Peyer's patch (tissue), 4 donors: ENCODE results near the gene SPAAR. TPM values are rescaled to one million over a fixed set of nuclear protein-coding genes. Genes with fewer than 3 reads are reported as not detected.

Experiments
- DNase-seq, 3 donors: peaks; one replicate each; pipeline ENCODE4 v3.0.0-alpha.2; 2017 to 2019
- H3K27ac ChIP-seq, 4 donors: fragments of 200-600 bp; sonication (generic); one replicate each; pipeline ENCODE4 v1.5.1; 2016 to 2019
- H3K27me3 ChIP-seq, 2 donors: fragments of 200-600 bp; sonication (generic); one replicate each; pipeline ENCODE4 v1.5.1; 2019
- H3K36me3 ChIP-seq, 3 donors: fragments of 200-600 bp; sonication (generic); one replicate each; pipeline ENCODE4 v1.5.1; 2016 to 2019
- H3K4me1 ChIP-seq, 4 donors: fragments of 200-600 bp; sonication (generic); one replicate each; pipeline ENCODE4 v1.5.1; 2016 to 2019
- H3K4me3 ChIP-seq, 4 donors: fragments of 200-600 bp; sonication (generic); 1 replicate in 3 of 4; 2 replicates in 1 of 4; pipeline ENCODE4 v1.5.1; 2016 to 2019; ENCODE audit warnings: mild to moderate bottlenecking in 1 of 4
- H3K9me3 ChIP-seq, 4 donors: fragments of 200-600 bp; sonication (generic); one replicate each; pipeline ENCODE4 v1.5.1; 2016 to 2019; ENCODE audit warnings: mild to moderate bottlenecking in 1 of 4
- CTCF ChIP-seq, 6 experiments: fragments of 450-650 bp in 4 of 6; fragments of 200-600 bp in 2 of 6; sonication (generic) in 1 of 6; IDR thresholded peaks; one replicate each; pipeline ENCODE4 v1.5.1; 2017 to 2019; ENCODE audit warnings: antibody characterized with exemption in 6 of 6, mild to moderate bottlenecking in 3 of 6, moderate library complexity in 1 of 6
- POLR2A ChIP-seq, 2 donors: fragments of 450-650 bp; IDR thresholded peaks; one replicate each; pipeline ENCODE4 v1.5.1; 2017; ENCODE audit warnings: antibody characterized with exemption in 2 of 2, mild to moderate bottlenecking in 2 of 2, moderate library complexity in 2 of 2
- total RNA-seq, 4 donors: library from RNA; depleted of rRNA; stranded (reverse); fragments of >200 nt; gene quantifications; one replicate each; pipeline ENCODE4 v1.1.0, GENCODE V29; 2016

SPAAR gene
- total RNA-seq, 4 donors from 2014 or later, result 0.88 to 17.3 TPM; not detected in 2

GRCh38 chr9:35904338-35904737 is 5.0 kb upstream of the SPAAR start:
- Histone ChIP-seq H3K4me3 (no peak overlapping the region), H3K36me3 (no peaks in the 10 kb centered on the region), H3K27me3 (no peaks in the 10 kb centered on the region), H3K9me3 (no peaks in the 10 kb centered on the region), H3K4me1 (peaks cover 7 to 61% (median 24%) of the 10 kb centered on the region in 4 donors), H3K27ac (peak overlapping the region in 1 of 4 donors; percentile 97)
- no peak for TF ChIP-seq POLR2A (IDR thresholded peaks at IDR 0.05)
- TF ChIP-seq CTCF (IDR thresholded peaks at IDR 0.05), result no peak
- no peak for DNase-seq

GRCh38 chr9:35905051-35905781 is 4.1 kb upstream of the SPAAR start:
- no peaks in the 10 kb centered on the region for H3K27me3 ChIP-seq
- peak overlapping the region; percentile 70 to 97 (median 90) for H3K27ac ChIP-seq
- peak overlapping the region in 1 of 4 donors; percentile 52 for H3K4me3 ChIP-seq
- TF ChIP-seq CTCF (IDR thresholded peaks at IDR 0.05) (peak in 1 of 6 experiments; percentile 2), POLR2A (IDR thresholded peaks at IDR 0.05) (peak in 1 of 2 donors; percentile 39)
- peak in 2 of 3 donors; percentile 77 to 79 for DNase-seq
- H3K36me3 ChIP-seq, result no peaks in the 10 kb centered on the region
- H3K9me3 ChIP-seq, result no peaks in the 10 kb centered on the region
- H3K4me1 ChIP-seq, result peaks cover 7 to 70% (median 32%) of the 10 kb centered on the region in 4 donors

- no peaks in the 10 kb centered on the region for H3K27me3 ChIP-seq
- DNase-seq, result peak; percentile 38 to 95 (median 94)
- H3K36me3 ChIP-seq, result no peaks in the 10 kb centered on the region
- peak within 1 kb of the TSS in 2 of 4 donors; percentile 40 to 52 for H3K4me3 ChIP-seq
- TF ChIP-seq CTCF (IDR thresholded peaks at IDR 0.05) (peak in 1 of 6 experiments; percentile 14), POLR2A (IDR thresholded peaks at IDR 0.05) (peak; percentile 83 to 86)
- H3K9me3 ChIP-seq, result no peaks in the 10 kb centered on the region
- H3K4me1 ChIP-seq, result peaks cover 7 to 79% (median 34%) of the 10 kb centered on the region in 4 donors
- H3K27ac ChIP-seq, result peak within 1 kb of the TSS; percentile 70 to 97 (median 90)
Measured at GRCh38 chr9:35905912-35906679, 3.2 kb upstream of the SPAAR start, which contains the start of gene HRCT1. TSS of gene HRCT1 (plus strand) at chr9:35906202. CDS start at chr9:35906288, 86 bp downstream.

- no peaks in the 10 kb centered on the region for H3K36me3 ChIP-seq
- peak in 2 of 3 donors; percentile 65 to 70 for DNase-seq
- H3K27ac ChIP-seq, result peak overlapping the region; percentile 70 to 97 (median 90)
- H3K27me3 ChIP-seq, result no peaks in the 10 kb centered on the region
- no peak for TF ChIP-seq CTCF (IDR thresholded peaks at IDR 0.05)
- peak; percentile 30 to 54 for TF ChIP-seq POLR2A (IDR thresholded peaks at IDR 0.05)
- peak overlapping the region in 2 of 4 donors; percentile 40 to 52 for H3K4me3 ChIP-seq
- no peaks in the 10 kb centered on the region for H3K9me3 ChIP-seq
- H3K4me1 ChIP-seq, result peaks cover 7 to 88% (median 34%) of the 10 kb centered on the region in 4 donors
Measured at GRCh38 chr9:35906923-35907699, 2.2 kb upstream of the SPAAR start.
